SK-N-MC (cell line): ENCODE data around the gene LMF1.

Experiments used
- EZH2 ChIP-seq: fragments of 200-600 bp; sonication (generic); IDR thresholded peaks from one replicate; pipeline ENCODE4 v1.6.1; 2017; ENCODE audit warnings: antibody characterized with exemption
- POLR2AphosphoS5 ChIP-seq: IDR thresholded peaks from 2 replicates; pipeline ENCODE4 v1.6.1; 2012; ENCODE audit warnings: mild to moderate bottlenecking, low read depth, low read length, borderline replicate concordance

- no peak for TF ChIP-seq POLR2AphosphoS5
- TF ChIP-seq EZH2 = no peak
Measured at GRCh38 chr16:879986-880385, 90.8 kb downstream of the LMF1 start.
